ENCODE measurements around the gene POLR1H. TPM values are rescaled to one million over a fixed set of nuclear protein-coding genes. Genes with fewer than 3 reads are reported as not detected.

POLR1H gene
- total and polyA plus RNA-seq, 7 donors = 15.4 to 32.9 (median 23.7) TPM

DNA sequence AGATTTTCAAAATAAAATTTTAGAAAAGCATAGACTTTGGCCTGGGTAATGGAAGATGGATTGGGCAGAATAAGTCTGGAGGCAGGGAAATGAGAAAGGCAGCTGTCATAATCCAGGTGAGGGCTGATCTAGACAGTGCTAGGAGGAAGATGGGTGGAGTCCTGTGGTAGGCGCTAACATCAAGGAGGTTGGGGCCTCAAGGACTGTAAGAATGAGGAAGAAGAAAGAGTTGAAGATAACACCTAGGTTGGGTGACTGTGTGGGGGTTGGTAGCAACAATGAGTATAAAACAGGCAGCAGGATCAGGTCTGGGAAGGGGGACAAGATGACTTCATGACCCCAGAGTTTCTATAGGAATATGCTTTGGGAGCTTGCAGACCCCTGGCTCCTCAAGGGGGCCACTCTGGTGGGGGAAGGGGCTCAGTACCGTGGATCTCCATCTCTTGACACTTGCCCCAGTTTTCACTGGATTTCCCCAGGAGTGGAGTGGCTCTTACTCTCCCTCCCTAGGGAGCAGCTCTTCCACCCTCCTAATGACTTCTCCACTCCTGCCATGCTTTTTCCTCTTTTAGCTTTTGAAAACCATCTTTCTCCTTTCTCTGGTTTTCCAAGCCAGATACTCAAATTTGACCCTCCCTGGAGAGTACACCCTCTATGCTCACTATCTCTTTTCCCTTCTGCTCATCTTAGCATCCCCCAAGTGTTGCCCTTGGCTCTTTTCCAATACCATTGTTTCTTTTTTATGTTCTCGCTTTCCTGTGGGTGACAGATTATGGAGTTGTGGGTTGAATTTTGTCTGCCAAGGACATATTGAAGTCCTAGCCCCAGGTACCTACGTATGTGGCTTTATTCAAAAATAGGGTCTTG lies 37.1 kb downstream of the POLR1H start:
- Histone ChIP-seq H3K27ac (no peak overlapping the region), H3K4me1 (peaks cover 24% of the 10 kb centered on the region), H3K9me3 (no peaks in the 10 kb centered on the region), H3K4me3 (no peak overlapping the region), H3K36me3 (ENCODE audit: insufficient read depth in 1 of 2, low read depth in 1 of 2) (no peaks in the 10 kb centered on the region), H3K27me3 (ENCODE audit: insufficient read depth in 3 of 3, low read length in 2 of 3) (peaks cover 0 to 70% (median 15%) of the 10 kb centered on the region in 3 donors)
- WGBS, 3 donors = 66 to 81% (median 72%) methylated on average over 4 of the region's 4 CpGs
- ATAC-seq (no peak), DNase-seq (no peak)
- TF ChIP-seq, protein P1, sequence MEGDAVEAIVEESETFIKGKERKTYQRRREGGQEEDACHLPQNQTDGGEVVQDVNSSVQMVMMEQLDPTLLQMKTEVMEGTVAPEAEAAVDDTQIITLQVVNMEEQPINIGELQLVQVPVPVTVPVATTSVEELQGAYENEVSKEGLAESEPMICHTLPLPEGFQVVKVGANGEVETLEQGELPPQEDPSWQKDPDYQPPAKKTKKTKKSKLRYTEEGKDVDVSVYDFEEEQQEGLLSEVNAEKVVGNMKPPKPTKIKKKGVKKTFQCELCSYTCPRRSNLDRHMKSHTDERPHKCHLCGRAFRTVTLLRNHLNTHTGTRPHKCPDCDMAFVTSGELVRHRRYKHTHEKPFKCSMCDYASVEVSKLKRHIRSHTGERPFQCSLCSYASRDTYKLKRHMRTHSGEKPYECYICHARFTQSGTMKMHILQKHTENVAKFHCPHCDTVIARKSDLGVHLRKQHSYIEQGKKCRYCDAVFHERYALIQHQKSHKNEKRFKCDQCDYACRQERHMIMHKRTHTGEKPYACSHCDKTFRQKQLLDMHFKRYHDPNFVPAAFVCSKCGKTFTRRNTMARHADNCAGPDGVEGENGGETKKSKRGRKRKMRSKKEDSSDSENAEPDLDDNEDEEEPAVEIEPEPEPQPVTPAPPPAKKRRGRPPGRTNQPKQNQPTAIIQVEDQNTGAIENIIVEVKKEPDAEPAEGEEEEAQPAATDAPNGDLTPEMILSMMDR (IDR thresholded peaks at IDR 0.05) = no peak
- intact Hi-C loops (cut with DNase I) = no loop called here

DNA sequence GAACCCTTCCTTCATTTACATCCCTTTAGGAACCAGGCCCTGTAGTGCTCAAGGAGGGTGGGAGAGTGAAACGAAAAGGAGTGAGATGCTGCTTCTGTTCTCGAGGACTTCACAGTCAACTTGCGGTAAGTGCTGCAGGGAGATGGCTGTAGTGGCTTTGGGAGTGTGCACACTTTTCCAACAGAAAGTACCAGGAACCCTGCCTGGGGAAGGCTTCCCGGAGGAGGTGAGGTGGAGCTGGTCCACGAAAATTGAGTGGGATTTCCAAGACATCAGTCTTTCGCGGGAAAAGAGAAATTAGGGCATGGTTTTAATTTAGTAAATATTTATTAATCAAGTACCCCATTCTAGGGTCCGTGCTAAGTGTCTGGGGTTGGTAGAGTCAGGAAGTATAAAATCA lies 39.1 kb downstream of the POLR1H start:
- H3K27me3 ChIP-seq (ENCODE audit: insufficient read depth in 3 of 3, low read length in 2 of 3) = peaks cover 0 to 59% (median 15%) of the 10 kb centered on the region in 3 donors
- H3K4me1 ChIP-seq = peaks cover 24% of the 10 kb centered on the region
- no peak overlapping the region for H3K27ac ChIP-seq
- H3K36me3 ChIP-seq (ENCODE audit: insufficient read depth in 1 of 2, low read depth in 1 of 2) = no peaks in the 10 kb centered on the region
- intact Hi-C loops (cut with DNase I) = loop anchor here in 1 of 2 donors (2.0 to 5.0 kb wide), 2 partner anchors 31 to 72 kb away; no protein-coding TSS in a partner anchor
- H3K4me3 ChIP-seq = peak overlapping the region; percentile 58
- DNase-seq = no peak
- WGBS, 3 donors = 28 to 33% (median 32%) methylated on average over 8 of the region's 8 CpGs
- H3K9me3 ChIP-seq = no peaks in the 10 kb centered on the region
- TF ChIP-seq, protein P1 (IDR thresholded peaks at IDR 0.05) = no peak
- ATAC-seq = no peak

DNA sequence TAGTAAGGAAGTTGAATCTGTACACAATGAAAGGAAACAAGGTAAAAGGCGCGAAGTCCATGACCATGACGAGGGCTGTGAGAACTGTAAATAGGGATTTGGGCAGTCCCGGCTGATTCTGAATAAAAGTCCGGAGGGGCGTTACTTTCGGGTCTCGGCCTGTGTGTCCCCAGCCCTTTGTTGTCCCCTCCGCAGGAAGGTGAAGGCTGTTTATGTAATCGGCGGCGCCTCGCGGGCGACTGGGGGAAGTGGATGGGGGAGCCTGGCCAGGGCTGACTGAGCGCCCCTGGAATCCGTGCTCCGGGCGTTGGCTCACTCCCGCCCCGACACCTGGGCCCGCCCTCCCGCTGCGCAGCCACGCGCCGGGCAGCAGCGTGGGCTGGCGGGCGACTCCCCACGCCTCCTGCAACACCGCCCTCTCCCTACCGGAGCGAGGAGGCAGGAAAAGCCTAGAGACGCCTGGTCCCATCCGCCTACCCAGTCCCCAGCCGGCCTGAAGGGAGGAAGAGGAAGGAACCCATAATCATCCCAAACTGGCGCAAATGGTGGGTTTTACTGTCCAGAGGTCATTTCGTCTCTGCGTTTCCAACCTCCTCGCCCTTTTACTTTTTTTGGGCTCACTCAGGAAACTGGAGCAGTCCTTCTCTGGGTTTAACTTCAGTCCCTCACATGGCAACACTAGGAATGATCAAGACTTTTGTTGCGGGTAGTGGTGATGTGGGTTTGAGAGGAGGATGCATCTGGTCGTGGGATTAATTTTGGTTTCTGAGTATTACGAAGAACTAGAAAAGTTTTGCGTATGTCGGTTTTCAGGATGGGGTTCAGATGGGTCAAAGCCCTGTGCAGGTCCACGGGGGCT lies 39.7 kb downstream of the POLR1H start:
- WGBS, 3 donors = 2 to 3% (median 2%) methylated on average over 39 to 47 of the region's 47 CpGs
- H3K36me3 ChIP-seq (ENCODE audit: insufficient read depth in 1 of 2, low read depth in 1 of 2) = no peaks in the 10 kb centered on the region
- no peak overlapping the region for H3K27ac ChIP-seq
- H3K4me1 ChIP-seq = peaks cover 24% of the 10 kb centered on the region
- H3K4me3 ChIP-seq = peak overlapping the region; percentile 58
- no peak for ATAC-seq
- peaks cover 0 to 55% (median 15%) of the 10 kb centered on the region in 3 donors for H3K27me3 ChIP-seq (ENCODE audit: insufficient read depth in 3 of 3, low read length in 2 of 3)
- intact Hi-C loops (cut with DNase I) = loop anchor here in 1 of 2 donors (2.0 to 5.0 kb wide), 2 partner anchors 32 to 71 kb away; no protein-coding TSS in a partner anchor
- TF ChIP-seq, protein P1 (IDR thresholded peaks at IDR 0.05) = no peak
- H3K9me3 ChIP-seq = no peaks in the 10 kb centered on the region
- peak; percentile 40 to 64 for DNase-seq

DNA sequence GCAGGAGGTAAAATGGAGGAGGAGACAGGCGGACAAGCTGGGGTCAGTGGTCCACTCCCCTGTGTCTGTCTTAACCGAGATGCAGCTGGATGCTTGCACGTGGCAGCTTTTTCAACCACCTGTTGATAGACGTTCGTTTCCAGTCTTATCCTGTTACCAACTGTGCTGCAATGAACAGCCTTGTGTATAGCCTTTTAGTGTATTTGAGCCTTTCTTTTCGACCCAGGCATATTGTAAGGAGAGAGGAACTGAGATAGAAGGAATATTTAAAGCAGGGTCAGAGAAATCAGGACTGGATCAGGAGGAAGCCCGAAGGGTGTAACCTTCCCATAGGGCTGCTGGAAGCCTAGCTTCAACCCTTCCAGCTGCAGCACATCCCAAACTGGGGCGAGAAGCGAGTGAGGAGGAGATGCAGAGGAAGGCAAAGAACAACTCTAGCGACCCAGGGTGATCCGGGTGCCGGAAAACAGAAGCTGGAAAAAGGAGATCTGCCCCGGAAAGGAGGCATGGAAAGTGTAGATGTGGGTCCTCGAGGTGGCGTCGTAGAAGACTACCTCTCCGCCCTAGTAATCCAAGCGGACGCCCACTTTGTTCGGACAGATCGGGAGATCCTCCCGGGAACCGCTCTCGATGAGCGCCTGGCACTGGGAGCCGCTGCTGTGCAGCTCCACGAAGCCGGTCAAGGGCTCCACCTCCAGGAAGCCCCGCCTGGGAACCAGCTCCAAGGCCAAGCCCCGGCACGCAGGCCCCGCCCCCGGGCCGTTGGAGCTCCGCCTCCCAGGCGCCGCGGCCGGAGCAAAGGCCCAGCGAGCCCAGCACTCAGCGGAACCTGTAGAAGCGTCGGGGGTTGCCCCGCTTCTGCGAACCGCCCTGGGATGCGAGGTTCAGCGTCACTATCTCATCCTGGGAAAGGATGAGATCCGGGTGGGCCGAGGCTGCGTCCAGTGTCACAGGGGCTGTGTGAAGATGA lies 40.7 kb downstream of the POLR1H start:
- DNase-seq (peak; percentile 92 to 95), ATAC-seq (peak; percentile 94 to 95 (median 95))
- TF ChIP-seq, protein P1 (IDR thresholded peaks at IDR 0.05) = peak; percentile 25
- WGBS, 3 donors = 2 to 3% (median 2%) methylated on average over 39 to 51 of the region's 51 CpGs
- peak overlapping the region; percentile 71 for H3K27ac ChIP-seq
- H3K27me3 ChIP-seq (ENCODE audit: insufficient read depth in 3 of 3, low read length in 2 of 3) = peaks cover 0 to 52% (median 15%) of the 10 kb centered on the region in 3 donors
- peak overlapping the region; percentile 58 for H3K4me3 ChIP-seq
- intact Hi-C loops (cut with DNase I) = loop anchor here (2.0 to 5.0 kb wide), 3 partner anchors 29 to 71 kb away; no protein-coding TSS in a partner anchor
- H3K9me3 ChIP-seq = no peaks in the 10 kb centered on the region
- no peaks in the 10 kb centered on the region for H3K36me3 ChIP-seq (ENCODE audit: insufficient read depth in 1 of 2, low read depth in 1 of 2)
- peaks cover 24% of the 10 kb centered on the region for H3K4me1 ChIP-seq
